Measurements from ENCODE around the gene NCAPH2.
"Not testable (repeated sequence)": the region's sequence is repeated elsewhere in the genome, so short reads cannot be mapped to it uniquely, and the experiment has no call there.

GRCh38 chr22:50541667-50542026 lies 33.6 kb downstream of the NCAPH2 start:
- not testable (repeated sequence) for TF ChIP-seq RAD21 (IDR thresholded peaks at IDR 0.05 in 1 of 2, conservative IDR thresholded peaks at IDR 0.05 in 1 of 2; ENCODE audit: low read depth in 2 of 2, low read length in 2 of 2); CTCF (IDR thresholded peaks at IDR 0.05; ENCODE audit: control extremely low read depth in 1 of 3, insufficient read depth in 1 of 3, low read depth in 1 of 3, low read length in 3 of 3); EGR1 (IDR thresholded peaks at IDR 0.05; ENCODE audit: borderline replicate concordance, low read depth, low read length); JUN (IDR thresholded peaks at IDR 0.05; ENCODE audit: low read depth, low read length); SUZ12 (IDR thresholded peaks at IDR 0.05; ENCODE audit: low read length); RNF2 (IDR thresholded peaks at IDR 0.05; ENCODE audit: borderline replicate concordance, low read depth, low read length, missing control alignments, poor library complexity, severe bottlenecking); TAF1 (IDR thresholded peaks at IDR 0.05; ENCODE audit: low read depth, low read length); POLR2AphosphoS5 (IDR thresholded peaks at IDR 0.05; ENCODE audit: low read depth, low read length); TCF12 (IDR thresholded peaks at IDR 0.05; ENCODE audit: low read depth, low read length)

Data from H1 (cell line).